IMR-90 (cell line): ENCODE measurements around the gene RANBP3. TPM values are rescaled to one million over a fixed set of nuclear protein-coding genes. Genes with fewer than 3 reads are reported as not detected.
A peak's percentile ranks its signal among the peaks of the same experiment; 100 is the strongest.

Experiments
- ATAC-seq: fragments of 200-7000 bp; cut with Tn5 transposase; 2 replicates; pipeline ENCODE4 v1.9.1; 2020; ENCODE audit warnings: low read depth, mild to moderate bottlenecking, moderate library complexity
- BruUV-seq: library from RNA; stranded (reverse); fragments of 400-500 nt; replicated peaks from 2 replicates; lab custom pipeline; 2021; lab: Mats Ljungman, UMichigan
- CTCF ChIA-PET: fragments of 300-600 bp; formaldehyde crosslinking; extraction: SDS; loops from one replicate; lab custom pipeline; 2021; ENCODE audit warnings: antibody characterized with exemption; lab: Yijun Ruan, JAX
- POLR2A ChIA-PET: fragments of 300-600 bp; sonication (Branson Sonifier 250); formaldehyde crosslinking; loops from one replicate; lab custom pipeline; 2022; ENCODE audit warnings: antibody characterized with exemption; ENCODE audit not compliant: unreplicated experiment; lab: Charles Lee
- DNase-seq: peaks from one replicate; pipeline ENCODE4 v3.0.0; 2013
- H2AFZ ChIP-seq: replicated peaks from 2 replicates; pipeline ENCODE3; 2013; ENCODE audit warnings: low read length, mild to moderate bottlenecking; ENCODE audit not compliant: poor library complexity
- H2AK5ac ChIP-seq: 2 replicates; pipeline ENCODE4 v1.6.1; 2013; ENCODE audit warnings: low read depth, low read length, inconsistent platforms
- H2AK9ac ChIP-seq: replicated peaks from 2 replicates; pipeline ENCODE3; 2013; ENCODE audit warnings: mild to moderate bottlenecking, low read depth, low read length, moderate library complexity; ENCODE audit not compliant: poor library complexity
- H2BK120ac ChIP-seq: 2 replicates; pipeline ENCODE4 v1.6.1; 2013; ENCODE audit warnings: low read depth, low read length, inconsistent platforms
- H2BK15ac ChIP-seq: 3 replicates; pipeline ENCODE4 v1.6.1; 2013; ENCODE audit warnings: low read depth, low read length, inconsistent platforms
- H2BK20ac ChIP-seq: 2 replicates; pipeline ENCODE4 v1.6.1; 2013; ENCODE audit warnings: low read depth, mild to moderate bottlenecking, inconsistent platforms, low read length, moderate library complexity
- H2BK5ac ChIP-seq: 2 replicates; pipeline ENCODE4 v1.6.1; 2013; ENCODE audit warnings: mild to moderate bottlenecking, low read depth, low read length, inconsistent platforms; ENCODE audit not compliant: poor library complexity, severe bottlenecking
- H3K14ac ChIP-seq: replicated peaks from 2 replicates; pipeline ENCODE4 v1.6.1; 2013; ENCODE audit warnings: low read depth, low read length, inconsistent platforms
- H3K18ac ChIP-seq: 2 replicates; pipeline ENCODE4 v1.6.1; 2013; ENCODE audit warnings: low read depth, low read length, control low read depth
- H3K23ac ChIP-seq: 2 replicates; pipeline ENCODE4 v1.6.1; 2013; ENCODE audit warnings: low read depth, low read length, inconsistent platforms
- H3K27ac ChIP-seq: 2 replicates; pipeline ENCODE4 v1.5.1; 2013; ENCODE audit warnings: mild to moderate bottlenecking, control low read depth, low read length; ENCODE audit not compliant: insufficient read depth
- H3K27me3 ChIP-seq: 2 replicates; pipeline ENCODE4 v1.6.1; 2013; ENCODE audit warnings: low read length; ENCODE audit not compliant: control insufficient read depth, insufficient read depth
- H3K36me3 ChIP-seq: 2 replicates; pipeline ENCODE4 v1.6.1; 2013; ENCODE audit warnings: low read length, mixed read lengths; ENCODE audit not compliant: control insufficient read depth, insufficient read depth
- H3K4ac ChIP-seq: 2 replicates; pipeline ENCODE4 v1.6.1; 2013; ENCODE audit warnings: low read depth, low read length, inconsistent platforms
- H3K4me1 ChIP-seq: 2 replicates; pipeline ENCODE4 v1.6.1; 2013; ENCODE audit warnings: low read length, mixed read lengths; ENCODE audit not compliant: control insufficient read depth, insufficient read depth
- H3K4me2 ChIP-seq: 2 replicates; pipeline ENCODE4 v1.6.1; 2013; ENCODE audit warnings: low read depth, mild to moderate bottlenecking, control low read depth, low read length, moderate library complexity
- H3K4me3 ChIP-seq: 2 replicates; pipeline ENCODE4 v1.5.1; 2013; ENCODE audit warnings: low read depth, mild to moderate bottlenecking, control low read depth, low read length, moderate library complexity; ENCODE audit not compliant: insufficient read depth
- H3K56ac ChIP-seq: 2 replicates; pipeline ENCODE4 v1.6.1; 2013; ENCODE audit warnings: low read length, inconsistent platforms; ENCODE audit not compliant: insufficient read depth; ENCODE audit errors: extremely low read depth
- H3K79me1 ChIP-seq, 2 experiments: 2 replicates each; pipeline ENCODE4 v1.6.1; 2013; ENCODE audit warnings: low read length in 2 of 2, inconsistent platforms in 1 of 2, low read depth in 1 of 2
- H3K9ac ChIP-seq: 2 replicates; pipeline ENCODE4 v1.6.1; 2013; ENCODE audit warnings: low read depth, low read length, control low read depth
- H3K9me1 ChIP-seq: 2 replicates; pipeline ENCODE4 v1.6.1; 2013; ENCODE audit warnings: low read length, inconsistent platforms; ENCODE audit not compliant: insufficient read depth
- H3K9me3 ChIP-seq: 2 replicates; pipeline ENCODE4 v1.6.1; 2013; ENCODE audit warnings: low read length; ENCODE audit not compliant: control insufficient read depth, insufficient read depth
- H4K20me1 ChIP-seq: 2 replicates; pipeline ENCODE4 v1.6.1; 2013; ENCODE audit warnings: low read length, inconsistent platforms; ENCODE audit not compliant: insufficient read depth
- H4K5ac ChIP-seq: 2 replicates; pipeline ENCODE4 v1.6.1; 2013; ENCODE audit warnings: mild to moderate bottlenecking, low read depth, low read length, control low read depth
- H4K8ac ChIP-seq, 2 experiments: 2 replicates each; pipeline ENCODE4 v1.6.1; 2013; ENCODE audit warnings: low read depth in 2 of 2, low read length in 2 of 2, control low read depth in 1 of 2, inconsistent platforms in 1 of 2
- H4K91ac ChIP-seq: 2 replicates; pipeline ENCODE4 v1.6.1; 2013; ENCODE audit warnings: low read depth, low read length, inconsistent platforms; ENCODE audit not compliant: insufficient read depth
- BHLHE40 ChIP-seq: fragments of 150-350 bp; IDR thresholded peaks from 2 replicates; pipeline ENCODE4 v1.6.1; 2016; ENCODE audit warnings: mild to moderate bottlenecking, low read depth, low read length
- CEBPB ChIP-seq: IDR thresholded peaks from 2 replicates; pipeline ENCODE4 v1.6.1; 2012; ENCODE audit warnings: low read depth, low read length, improper control_type of control experiment
- CHD1 ChIP-seq: IDR thresholded peaks from 2 replicates; pipeline ENCODE4 v1.6.1; 2012; ENCODE audit warnings: low read depth, low read length, improper control_type of control experiment
- FOS ChIP-seq: fragments of 150-350 bp; IDR thresholded peaks from 2 replicates; pipeline ENCODE4 v1.6.1; 2016; ENCODE audit warnings: low read depth, low read length
- MAFK ChIP-seq: IDR thresholded peaks from 2 replicates; pipeline ENCODE4 v1.6.1; 2012; ENCODE audit warnings: low read depth, low read length, improper control_type of control experiment
- MAZ ChIP-seq: IDR thresholded peaks from 2 replicates; pipeline ENCODE4 v1.6.1; 2012; ENCODE audit warnings: low read depth, mild to moderate bottlenecking, low read length, improper control_type of control experiment, moderate library complexity, borderline replicate concordance
- MXI1 ChIP-seq: IDR thresholded peaks from 2 replicates; pipeline ENCODE4 v1.6.1; 2012; ENCODE audit warnings: low read depth, mild to moderate bottlenecking, low read length, moderate library complexity, borderline replicate concordance
- NFE2L2 ChIP-seq: fragments of 150-350 bp; IDR thresholded peaks from 2 replicates; pipeline ENCODE4 v1.6.1; 2016; ENCODE audit warnings: low read depth, mild to moderate bottlenecking, low read length
- POLR2A ChIP-seq: IDR thresholded peaks from 2 replicates; pipeline ENCODE4 v1.6.1; 2012; ENCODE audit warnings: mild to moderate bottlenecking, low read depth, low read length
- RAD21 ChIP-seq: IDR thresholded peaks from 2 replicates; pipeline ENCODE4 v1.6.1; 2012; ENCODE audit warnings: low read length, improper control_type of control experiment
- RCOR1 ChIP-seq: IDR thresholded peaks from 2 replicates; pipeline ENCODE4 v1.6.1; 2012; ENCODE audit warnings: mild to moderate bottlenecking, low read length, improper control_type of control experiment; ENCODE audit not compliant: insufficient replicate concordance
- RFX5 ChIP-seq: IDR thresholded peaks from 2 replicates; pipeline ENCODE4 v1.8.0; 2012; ENCODE audit warnings: low read depth, mild to moderate bottlenecking, low read length, moderate library complexity
- USF2 ChIP-seq: fragments of 150-350 bp; IDR thresholded peaks from 2 replicates; pipeline ENCODE4 v1.6.1; 2017; ENCODE audit warnings: mild to moderate bottlenecking, antibody characterized with exemption, low read length, low read depth
- WGBS, 2 experiments: methylation state at CpG; one replicate each; pipeline versions ENCODE4 v1.1.5 to v1.1.7; 2013; ENCODE audit warnings: missing lambda C conversion rate in 2 of 2; ENCODE audit not compliant: insufficient read length in 1 of 2; ENCODE audit errors: extremely low coverage in 2 of 2; 5-methylcytosine and 5-hydroxymethylcytosine counted together
- dilution Hi-C: fragments of 300-500 bp; cut with HindIII; formaldehyde crosslinking; loops from one replicate; pipeline ENCODE4 v1.14.3; 2018; ENCODE audit warnings: low sequenced_read_pairs; ENCODE audit not compliant: unreplicated experiment
- in situ Hi-C: fragments of 300-500 bp; cut with MboI; formaldehyde crosslinking; loops from 3 replicates; pipeline ENCODE4 v1.14.3; 2019; ENCODE audit warnings: low sequenced_read_pairs, inconsistent platforms, mixed read lengths
- intact Hi-C: fragments of 100-400 bp; cut with micrococcal nuclease; formaldehyde crosslinking; loops from 2 replicates; pipeline ENCODE4 v1.10.0; 2022
- polyA plus RNA-seq, 3 experiments: library from polyadenylated mRNA; depleted of rRNA; stranded (reverse); fragments of >200 nt; gene quantifications; 2 replicates each; pipeline ENCODE4 v1.2.3, GENCODE V29; 2012; ENCODE audit warnings: low replicate concordance in 1 of 3
- total RNA-seq: library from RNA; depleted of rRNA; stranded (reverse); fragments of >200 nt; gene quantifications from 2 replicates; pipeline ENCODE4 v1.2.3, GENCODE V29; 2012
- TF ChIP-seq, protein P1 (sequence below): fragments of 150-350 bp; IDR thresholded peaks from 2 replicates; pipeline ENCODE4 v1.6.1; 2016; ENCODE audit warnings: low read depth, mild to moderate bottlenecking, low read length, moderate library complexity, borderline replicate concordance
- TF ChIP-seq, protein P2 (sequence below): conservative IDR thresholded peaks from 2 replicates; pipeline ENCODE4 v1.5.1; 2012; ENCODE audit warnings: mild to moderate bottlenecking, low read depth, low read length, improper control_type of control experiment

Gene RANBP3
- total and polyA plus RNA-seq, 2 of the 4 experiments (the other 2 are of a cell fraction), result 42.5 to 111 TPM

DNA sequence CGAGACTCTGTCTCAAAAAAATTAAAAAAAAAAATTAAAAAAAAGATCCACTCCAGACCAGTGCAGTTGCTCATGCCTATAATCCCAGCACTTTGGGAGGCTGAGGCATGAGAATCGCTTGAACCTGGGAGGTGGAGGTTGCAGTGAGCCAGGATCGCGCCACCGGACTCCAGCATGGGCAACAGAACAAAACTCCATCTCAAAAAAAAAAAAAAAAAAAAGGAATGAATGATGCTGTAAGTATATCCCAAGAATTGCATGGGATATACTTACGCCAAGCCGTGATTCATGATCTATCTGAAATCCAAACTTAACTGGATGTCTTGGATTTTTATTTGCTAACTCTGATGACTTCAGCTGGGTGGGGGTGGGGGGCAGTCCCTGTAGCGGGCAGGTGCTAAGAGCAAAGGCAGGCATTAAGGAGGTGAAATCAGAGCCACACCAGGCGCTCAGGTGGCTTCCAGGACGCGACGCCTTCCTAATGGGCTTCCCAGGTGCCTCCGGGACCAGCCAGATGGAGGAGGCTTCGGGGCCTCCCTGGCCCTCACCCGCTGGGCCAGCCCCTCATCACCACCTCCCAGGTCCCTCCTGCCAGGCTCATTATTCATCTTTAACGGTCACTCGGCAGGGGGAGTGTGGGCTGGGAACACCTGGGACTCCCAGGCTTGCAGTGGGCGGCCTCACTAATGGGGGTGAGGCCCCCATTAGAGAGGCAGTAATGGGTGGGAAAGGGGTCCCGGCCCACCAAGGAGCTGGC lies 96.2 kb downstream of the RANBP3 start:
- H2AK5ac ChIP-seq, result peak overlapping the region; percentile 36; the same call in 1 of the 2 replicates
- H3K36me3 ChIP-seq, result no peaks in the 10 kb centered on the region
- 59% methylated on average over 4 of the region's 19 CpGs; no CpG with 5 or more reads in 1 of the 2 experiments for WGBS, 2 experiments
- H3K4ac ChIP-seq, result no peak overlapping the region
- H3K18ac ChIP-seq, result no peak overlapping the region
- H3K27me3 ChIP-seq, result no peaks in the 10 kb centered on the region
- H3K4me3 ChIP-seq, result no peak overlapping the region
- ChIA-PET CTCF (no interaction called here), POLR2A (no interaction called here)
- no peak overlapping the region for H2AFZ ChIP-seq
- no peak overlapping the region for H3K14ac ChIP-seq
- H4K91ac ChIP-seq, result 0 out of 2 replicates have a peak overlapping the region, but pooled peaks have one; percentile 7
- no TSS peak for BruUV-seq
- in situ Hi-C loops (no loop called here), dilution Hi-C loops (no loop called here), intact Hi-C loops (no loop called here)
- no peak overlapping the region for H3K4me2 ChIP-seq
- ATAC-seq (no peak), DNase-seq (no peak)
- H2BK120ac ChIP-seq, result peak overlapping the region; percentile 14
- H2BK5ac ChIP-seq, result no peak overlapping the region
- H2BK20ac ChIP-seq, result peak overlapping the region; percentile 6; the same call in 1 of the 2 replicates
- H4K20me1 ChIP-seq, result no peaks in the 10 kb centered on the region
- no peak overlapping the region for H3K9ac ChIP-seq
- no peak overlapping the region for H3K23ac ChIP-seq
- H3K4me1 ChIP-seq, result peaks cover 13% of the 10 kb centered on the region
- H3K27ac ChIP-seq, result no peak overlapping the region
- H3K79me1 ChIP-seq, result no peaks in the 10 kb centered on the region
- H3K56ac ChIP-seq, result no peak overlapping the region
- no peaks in the 10 kb centered on the region for H3K9me3 ChIP-seq
- peaks cover 5% of the 10 kb centered on the region; the same call in 1 of the 2 replicates for H3K9me1 ChIP-seq
- no peak overlapping the region for H2AK9ac ChIP-seq
- no peak overlapping the region for H4K5ac ChIP-seq
- H2BK15ac ChIP-seq, result peak overlapping the region; percentile 12; the same call in 2 of the 3 replicates
- H4K8ac ChIP-seq, result no peak overlapping the region
- TF ChIP-seq USF2 (no peak), FOS (no peak), MAFK (no peak), CHD1 (no peak), RAD21 (no peak), RFX5 (no peak), NFE2L2 (no peak), MXI1 (no peak), RCOR1 (no peak), BHLHE40 (no peak), POLR2A (no peak), CEBPB (no peak), MAZ (no peak)
- TF ChIP-seq, protein P1, sequence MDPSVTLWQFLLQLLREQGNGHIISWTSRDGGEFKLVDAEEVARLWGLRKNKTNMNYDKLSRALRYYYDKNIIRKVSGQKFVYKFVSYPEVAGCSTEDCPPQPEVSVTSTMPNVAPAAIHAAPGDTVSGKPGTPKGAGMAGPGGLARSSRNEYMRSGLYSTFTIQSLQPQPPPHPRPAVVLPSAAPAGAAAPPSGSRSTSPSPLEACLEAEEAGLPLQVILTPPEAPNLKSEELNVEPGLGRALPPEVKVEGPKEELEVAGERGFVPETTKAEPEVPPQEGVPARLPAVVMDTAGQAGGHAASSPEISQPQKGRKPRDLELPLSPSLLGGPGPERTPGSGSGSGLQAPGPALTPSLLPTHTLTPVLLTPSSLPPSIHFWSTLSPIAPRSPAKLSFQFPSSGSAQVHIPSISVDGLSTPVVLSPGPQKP, result no peak
- TF ChIP-seq, protein P2, sequence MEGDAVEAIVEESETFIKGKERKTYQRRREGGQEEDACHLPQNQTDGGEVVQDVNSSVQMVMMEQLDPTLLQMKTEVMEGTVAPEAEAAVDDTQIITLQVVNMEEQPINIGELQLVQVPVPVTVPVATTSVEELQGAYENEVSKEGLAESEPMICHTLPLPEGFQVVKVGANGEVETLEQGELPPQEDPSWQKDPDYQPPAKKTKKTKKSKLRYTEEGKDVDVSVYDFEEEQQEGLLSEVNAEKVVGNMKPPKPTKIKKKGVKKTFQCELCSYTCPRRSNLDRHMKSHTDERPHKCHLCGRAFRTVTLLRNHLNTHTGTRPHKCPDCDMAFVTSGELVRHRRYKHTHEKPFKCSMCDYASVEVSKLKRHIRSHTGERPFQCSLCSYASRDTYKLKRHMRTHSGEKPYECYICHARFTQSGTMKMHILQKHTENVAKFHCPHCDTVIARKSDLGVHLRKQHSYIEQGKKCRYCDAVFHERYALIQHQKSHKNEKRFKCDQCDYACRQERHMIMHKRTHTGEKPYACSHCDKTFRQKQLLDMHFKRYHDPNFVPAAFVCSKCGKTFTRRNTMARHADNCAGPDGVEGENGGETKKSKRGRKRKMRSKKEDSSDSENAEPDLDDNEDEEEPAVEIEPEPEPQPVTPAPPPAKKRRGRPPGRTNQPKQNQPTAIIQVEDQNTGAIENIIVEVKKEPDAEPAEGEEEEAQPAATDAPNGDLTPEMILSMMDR, result no peak
